Amygdala (tissue), 56 donors: ENCODE measurements around the gene RCSD1.

Experiments
- DNase-seq, 56 donors: peaks; one replicate each; lab custom pipeline; 2025; lab: John Stamatoyannopoulos, UW

Gene RCSD1

DNA sequence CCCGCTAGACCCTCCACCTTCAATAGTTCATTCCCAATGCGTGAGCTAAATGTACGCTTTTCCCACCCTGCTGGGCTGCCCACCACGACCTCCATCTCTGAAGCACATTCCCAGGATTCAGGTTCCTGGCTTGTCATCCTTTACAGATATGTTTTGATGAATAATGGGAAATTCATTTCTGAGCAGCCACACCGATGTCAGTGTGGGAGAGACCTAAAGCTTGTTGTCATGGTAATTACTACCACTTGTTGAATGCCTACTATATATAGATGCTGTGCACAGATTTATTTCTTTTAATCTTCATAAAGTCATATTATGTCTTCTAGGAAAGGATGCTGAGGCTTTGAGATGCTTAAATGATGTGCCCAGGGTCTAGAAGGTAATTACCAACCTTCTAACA is 8.0 kb downstream of the RCSD1 start:
- DNase-seq, result peak in 1 of 56 donors; percentile 68

DNA sequence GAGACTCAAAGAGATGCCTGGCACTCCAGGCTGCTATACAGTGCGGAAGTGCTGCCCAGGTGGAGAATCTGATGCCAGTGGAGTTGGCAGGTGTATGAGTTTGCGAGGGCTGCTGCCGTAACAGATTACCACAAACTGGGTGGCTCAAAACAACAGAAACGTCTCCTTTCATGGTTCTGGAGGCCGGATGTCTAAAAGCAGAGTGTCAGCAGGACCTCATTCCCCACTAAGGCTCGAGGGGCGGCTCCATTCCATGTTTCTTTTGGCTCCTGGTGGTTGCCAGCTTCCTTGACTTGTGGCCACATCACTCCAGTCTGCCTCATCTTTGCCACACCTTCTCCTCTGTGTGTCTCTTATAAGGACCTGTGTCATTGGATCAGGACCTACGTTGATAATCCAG is 10.0 kb downstream of the RCSD1 start:
- no peak for DNase-seq

- no peak for DNase-seq
These were observed 11.9 kb downstream of the RCSD1 start for GRCh38 chr1:167641786-167642500.

GRCh38 chr1:167642501-167642826 is 12.4 kb downstream of the RCSD1 start:
- DNase-seq, result no peak

GRCh38 chr1:167643441-167643840 is 13.4 kb downstream of the RCSD1 start:
- DNase-seq, result no peak

- no peak for DNase-seq
These were observed 14.5 kb downstream of the RCSD1 start for GRCh38 chr1:167644551-167644950.

- no peak for DNase-seq
These were observed 15.1 kb downstream of the RCSD1 start for GRCh38 chr1:167645140-167645541.

- no peak for DNase-seq
These were observed 15.8 kb downstream of the RCSD1 start for GRCh38 chr1:167645625-167646414.

- no peak for DNase-seq
These were observed 18.3 kb downstream of the RCSD1 start for GRCh38 chr1:167648252-167648849.

- DNase-seq, result no peak
These were observed 19.1 kb downstream of the RCSD1 start for GRCh38 chr1:167648978-167649744.

- DNase-seq, result no peak
These were observed 20.5 kb downstream of the RCSD1 start for GRCh38 chr1:167650269-167651160.

- no peak for DNase-seq
These were observed 21.2 kb downstream of the RCSD1 start for GRCh38 chr1:167651161-167651693.

GRCh38 chr1:167654975-167655575 is 25.0 kb downstream of the RCSD1 start:
- no peak for DNase-seq

- DNase-seq, result no peak
These were observed 26.6 kb downstream of the RCSD1 start for GRCh38 chr1:167656657-167657056.

GRCh38 chr1:167658574-167659328 is 28.7 kb downstream of the RCSD1 start:
- no peak for DNase-seq

DNA sequence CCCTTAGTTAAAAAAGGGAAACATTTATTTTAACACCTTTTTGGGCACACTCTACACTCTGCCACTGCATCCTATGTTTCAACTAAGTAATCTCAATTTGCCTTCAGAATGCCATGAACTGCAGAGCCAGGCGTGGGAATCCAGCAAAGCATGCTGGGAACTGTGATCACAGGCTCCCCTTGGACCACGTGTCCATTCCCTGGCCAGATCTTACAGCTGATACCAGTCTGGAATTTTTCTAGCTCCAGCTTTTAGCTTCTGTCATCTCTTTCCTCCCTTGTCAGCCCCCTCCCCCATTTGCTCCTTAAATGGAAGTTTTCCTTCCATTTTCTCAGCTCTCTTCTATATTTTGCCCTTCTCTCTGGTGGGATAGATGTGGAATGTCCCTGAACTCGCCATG is 29.4 kb downstream of the RCSD1 start:
- no peak for DNase-seq

- DNase-seq, result no peak
These were observed 29.8 kb downstream of the RCSD1 start for GRCh38 chr1:167659881-167660280.
